ENCODE results near the gene ENO3.

DNA sequence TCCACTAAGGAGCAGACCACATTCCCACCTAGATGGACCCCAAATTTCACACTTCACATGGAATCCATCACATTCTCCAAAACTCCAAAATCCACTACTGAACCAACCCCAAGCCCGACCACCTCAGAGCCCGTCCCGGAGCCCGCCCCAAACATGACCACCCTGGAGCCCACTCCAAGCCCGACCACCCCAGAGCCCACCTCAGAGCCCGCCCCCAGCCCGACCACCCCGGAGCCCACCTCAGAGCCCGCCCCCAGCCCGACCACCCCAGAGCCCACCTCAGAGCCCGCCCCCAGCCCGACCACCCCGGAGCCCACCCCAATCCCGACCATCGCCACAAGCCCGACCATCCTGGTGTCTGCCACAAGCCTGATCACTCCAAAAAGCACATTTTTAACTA lies 17.3 kb upstream of the ENO3 start:
- TF ChIP-seq, protein P1, sequence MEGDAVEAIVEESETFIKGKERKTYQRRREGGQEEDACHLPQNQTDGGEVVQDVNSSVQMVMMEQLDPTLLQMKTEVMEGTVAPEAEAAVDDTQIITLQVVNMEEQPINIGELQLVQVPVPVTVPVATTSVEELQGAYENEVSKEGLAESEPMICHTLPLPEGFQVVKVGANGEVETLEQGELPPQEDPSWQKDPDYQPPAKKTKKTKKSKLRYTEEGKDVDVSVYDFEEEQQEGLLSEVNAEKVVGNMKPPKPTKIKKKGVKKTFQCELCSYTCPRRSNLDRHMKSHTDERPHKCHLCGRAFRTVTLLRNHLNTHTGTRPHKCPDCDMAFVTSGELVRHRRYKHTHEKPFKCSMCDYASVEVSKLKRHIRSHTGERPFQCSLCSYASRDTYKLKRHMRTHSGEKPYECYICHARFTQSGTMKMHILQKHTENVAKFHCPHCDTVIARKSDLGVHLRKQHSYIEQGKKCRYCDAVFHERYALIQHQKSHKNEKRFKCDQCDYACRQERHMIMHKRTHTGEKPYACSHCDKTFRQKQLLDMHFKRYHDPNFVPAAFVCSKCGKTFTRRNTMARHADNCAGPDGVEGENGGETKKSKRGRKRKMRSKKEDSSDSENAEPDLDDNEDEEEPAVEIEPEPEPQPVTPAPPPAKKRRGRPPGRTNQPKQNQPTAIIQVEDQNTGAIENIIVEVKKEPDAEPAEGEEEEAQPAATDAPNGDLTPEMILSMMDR (IDR thresholded peaks at IDR 0.05), result no peak
- TF ChIP-seq POLR2A (IDR thresholded peaks at IDR 0.05), result no peak

Measured in testis (tissue), 2 donors.